HCT116 (cell line): ENCODE measurements around the gene PIKFYVE. TPM values are rescaled to one million over a fixed set of nuclear protein-coding genes. Genes with fewer than 3 reads are reported as not detected.

Source experiments
- ATAC-seq: fragments of 200-7000 bp; cut with Tn5 transposase; 2 replicates; pipeline ENCODE4 v1.9.1; 2020; ENCODE audit warnings: mild to moderate bottlenecking, moderate library complexity
- BruUV-seq: library from RNA; stranded (reverse); fragments of 400-500 nt; replicated peaks from 2 replicates; lab custom pipeline; 2021; lab: Mats Ljungman, UMichigan
- CTCF ChIA-PET: fragments of 300-600 bp; sonication (Branson Sonifier 250); formaldehyde crosslinking; loops from one replicate; lab custom pipeline; 2021; ENCODE audit warnings: antibody characterized with exemption; lab: Charles Lee
- POLR2A ChIA-PET: fragments of 300-600, 350-600 bp; sonication (Branson Sonifier 250); formaldehyde crosslinking; loops from one replicate; lab custom pipeline; 2021; ENCODE audit warnings: antibody characterized with exemption; lab: Charles Lee
- RAD21 ChIA-PET, 2 experiments: fragments of 300-600 bp; sonication (Branson Sonifier 250); formaldehyde crosslinking; loops; one replicate each; lab custom pipeline; 2023; ENCODE audit warnings: low total read pairs in 2 of 2; ENCODE audit not compliant: uncharacterized antibody in 2 of 2, unreplicated experiment in 2 of 2, low non-redundant PET in 1 of 2; lab: Charles Lee
- DNase-seq: peaks from one replicate; pipeline ENCODE4 v3.0.0-alpha.2; 2010; ENCODE audit warnings: low read depth, low spot score
- H2AFZ ChIP-seq: fragments of 200-600 bp; shearing (Covaris generic), sonication (generic); 2 replicates; pipeline ENCODE4 v1.6.1; 2017; ENCODE audit warnings: low read depth, mixed run types, mixed read lengths, antibody characterized with exemption, low read length; ENCODE audit not compliant: poor library complexity, severe bottlenecking
- H3K27ac ChIP-seq: 2 replicates; pipeline ENCODE4 v1.5.1; 2012; ENCODE audit warnings: low read depth, low read length
- H3K27me3 ChIP-seq: fragments of 200-600 bp; sonication (generic); 2 replicates; pipeline ENCODE4 v1.6.1; 2016; ENCODE audit warnings: mixed run types, low read length, mixed read lengths; ENCODE audit not compliant: insufficient read depth
- H3K36me3 ChIP-seq, 2 experiments: fragments of 200-500 bp in 1 of 2; fragments of 200-600 bp in 1 of 2; sonication (Bioruptor generic) in 1 of 2; sonication (generic) in 1 of 2; 2 replicates each; pipeline versions ENCODE4 v1.5.1 to v1.6.1; 2014 to 2016; ENCODE audit warnings: low read length in 2 of 2, inconsistent platforms in 1 of 2, mixed read lengths in 1 of 2, mixed run types in 1 of 2; ENCODE audit not compliant: insufficient read depth in 2 of 2, control insufficient read depth in 1 of 2
- H3K4me1 ChIP-seq, 2 experiments: fragments of 200-600 bp in 1 of 2; sonication (generic) in 1 of 2; 2 replicates each; pipeline versions ENCODE4 v1.5.1 to v1.6.1; 2012 to 2017; ENCODE audit warnings: low read length in 2 of 2, inconsistent platforms in 1 of 2, mild to moderate bottlenecking in 1 of 2, mixed read lengths in 1 of 2, mixed run types in 1 of 2, moderate library complexity in 1 of 2; ENCODE audit not compliant: insufficient read depth in 2 of 2, control insufficient read depth in 1 of 2
- H3K4me2 ChIP-seq: fragments of 200-600 bp; sonication (generic); 2 replicates; pipeline ENCODE4 v1.6.1; 2017; ENCODE audit warnings: mixed run types, low read length, mixed read lengths
- H3K4me3 ChIP-seq, 2 experiments: fragments of 200-600 bp in 1 of 2; sonication (generic) in 1 of 2; replicated peaks in 1 of 2; 2 replicates each; pipeline ENCODE4 v1.5.1; 2011 to 2016; ENCODE audit warnings: low read length in 2 of 2, control low read depth in 1 of 2, low read depth in 1 of 2, mild to moderate bottlenecking in 1 of 2, mixed read lengths in 1 of 2, mixed run types in 1 of 2
- H3K79me2 ChIP-seq: fragments of 200-600 bp; sonication (generic); 2 replicates; pipeline ENCODE4 v1.6.1; 2017; ENCODE audit warnings: mild to moderate bottlenecking, mixed run types, low read length, moderate library complexity, mixed read lengths; ENCODE audit not compliant: insufficient read depth
- H3K9ac ChIP-seq: fragments of 200-600 bp; sonication (generic); 2 replicates; pipeline ENCODE4 v1.6.1; 2016; ENCODE audit warnings: low read length, mixed read lengths
- H3K9me2 ChIP-seq: fragments of 200-600 bp; sonication (generic), shearing (Covaris generic); 2 replicates; pipeline ENCODE4 v1.6.1; 2017; ENCODE audit warnings: mixed run types, mild to moderate bottlenecking, moderate library complexity; ENCODE audit not compliant: insufficient read depth
- H3K9me3 ChIP-seq, 2 experiments: fragments of 200-500 bp in 1 of 2; fragments of 200-600 bp in 1 of 2; sonication (Bioruptor generic) in 1 of 2; sonication (generic) in 1 of 2; 2 replicates each; pipeline ENCODE4 v1.6.1; 2014 to 2017; ENCODE audit warnings: low read length in 2 of 2, mixed read lengths in 2 of 2, inconsistent platforms in 1 of 2, low read depth in 1 of 2, mild to moderate bottlenecking in 1 of 2, mixed run types in 1 of 2, moderate library complexity in 1 of 2; ENCODE audit not compliant: control insufficient read depth in 1 of 2, insufficient read depth in 1 of 2
- H4K20me1 ChIP-seq: fragments of 200-600 bp; sonication (generic), shearing (Covaris generic); 2 replicates; pipeline ENCODE4 v1.6.1; 2017; ENCODE audit warnings: mixed run types, mild to moderate bottlenecking, moderate library complexity; ENCODE audit not compliant: insufficient read depth
- ATF3 ChIP-seq: IDR thresholded peaks from 2 replicates; pipeline ENCODE4 v1.6.1; 2012
- CBX3 ChIP-seq: IDR thresholded peaks from 2 replicates; pipeline ENCODE4 v1.6.1; 2012; ENCODE audit warnings: low read depth
- CTCF ChIP-seq, 3 experiments: fragments of 200-600 bp in 1 of 3; sonication (generic) in 1 of 3; IDR thresholded peaks in 2 of 3; conservative IDR thresholded peaks in 1 of 3; 2 replicates each; pipeline ENCODE4 v1.5.1; 2012 to 2017; ENCODE audit warnings: low read depth in 2 of 3, low read length in 2 of 3, antibody characterized with exemption in 1 of 3, borderline replicate concordance in 1 of 3, control low read depth in 1 of 3, mild to moderate bottlenecking in 1 of 3, mixed read lengths in 1 of 3, mixed run types in 1 of 3, moderate library complexity in 1 of 3; ENCODE audit not compliant: insufficient read depth in 1 of 3
- EGR1 ChIP-seq: IDR thresholded peaks from 2 replicates; pipeline ENCODE4 v1.6.1; 2012; ENCODE audit warnings: low read depth
- ELF1 ChIP-seq: IDR thresholded peaks from 2 replicates; pipeline ENCODE4 v1.6.1; 2012; ENCODE audit warnings: low read depth, borderline replicate concordance
- EZH2phosphoT487 ChIP-seq: fragments of 200-600 bp; IDR thresholded peaks from 2 replicates; pipeline ENCODE4 v1.6.1; 2018; ENCODE audit warnings: antibody characterized with exemption, borderline replicate concordance
- FOSL1 ChIP-seq: IDR thresholded peaks from 2 replicates; pipeline ENCODE4 v1.6.1; 2012; ENCODE audit warnings: low read depth
- JUND ChIP-seq: IDR thresholded peaks from 2 replicates; pipeline ENCODE4 v1.6.1; 2012
- POLR2A ChIP-seq: IDR thresholded peaks from 2 replicates; pipeline ENCODE4 v1.7.0; 2011; ENCODE audit warnings: borderline replicate concordance; ENCODE audit not compliant: insufficient read depth, insufficient read length; ENCODE audit errors: extremely low read depth
- RAD21 ChIP-seq: IDR thresholded peaks from 2 replicates; pipeline ENCODE4 v1.6.1; 2012; ENCODE audit warnings: low read depth, mild to moderate bottlenecking
- REST ChIP-seq: IDR thresholded peaks from 2 replicates; pipeline ENCODE4 v1.6.1; 2012; ENCODE audit warnings: low read depth
- SIN3A ChIP-seq: IDR thresholded peaks from 2 replicates; pipeline ENCODE4 v1.6.1; 2012; ENCODE audit warnings: low read depth
- TCF7L2 ChIP-seq: IDR thresholded peaks from 2 replicates; pipeline ENCODE4 v1.7.0; 2011; ENCODE audit warnings: borderline replicate concordance, inconsistent platforms; ENCODE audit not compliant: insufficient read depth, insufficient read length; ENCODE audit errors: extremely low read depth
- YY1 ChIP-seq: IDR thresholded peaks from 2 replicates; pipeline ENCODE4 v1.6.1; 2011; ENCODE audit warnings: low read length, low read depth, moderate library complexity, mild to moderate bottlenecking; ENCODE audit not compliant: insufficient replicate concordance; ENCODE audit errors: extremely low read depth
- ZBTB33 ChIP-seq: IDR thresholded peaks from 2 replicates; pipeline ENCODE4 v1.6.1; 2011; ENCODE audit warnings: mild to moderate bottlenecking, low read length, moderate library complexity; ENCODE audit not compliant: insufficient replicate concordance; ENCODE audit errors: extremely low read depth
- ZNF274 ChIP-seq: fragments of 200-500 bp; sonication (Bioruptor generic); IDR thresholded peaks from 2 replicates; pipeline ENCODE4 v1.6.1; 2014; ENCODE audit warnings: mild to moderate bottlenecking, low read depth, low read length, inconsistent platforms
- intact Hi-C: fragments of 100-400 bp; cut with micrococcal nuclease; formaldehyde crosslinking; loops from 2 replicates; pipeline ENCODE4 v1.10.0; 2022
- total RNA-seq: library from RNA; stranded (reverse); gene quantifications from one replicate; pipeline ENCODE4 v1.2.1, GENCODE V29; 2021; ENCODE audit not compliant: unreplicated experiment

Gene PIKFYVE
- total RNA-seq, 1 experiment from 2014 or later: 21.8 TPM

GRCh38 chr2:208366215-208367127, 100.4 kb downstream of the PIKFYVE start:
- Histone ChIP-seq H3K4me2 (no peak overlapping the region), H4K20me1 (no peaks in the 10 kb centered on the region), H3K36me3 (no peaks in the 10 kb centered on the region), H3K4me1 (0 out of 4 replicates have a peak, but pooled peaks cover 0 to 3% of the 10 kb centered on the region in 2 experiments), H3K27me3 (no peaks in the 10 kb centered on the region), H3K27ac (no peak overlapping the region), H3K9ac (no peak overlapping the region), H3K9me2 (no peaks in the 10 kb centered on the region), H3K79me2 (no peaks in the 10 kb centered on the region), H2AFZ (no peak overlapping the region), H3K9me3 (no peaks in the 10 kb centered on the region), H3K4me3 (no peak overlapping the region)
- RAD21 ChIA-PET: no interaction called here
- CTCF ChIA-PET: interaction anchor here (1.0 kb wide), 1 partner anchor 9 kb away, joined by 4 read pairs; no protein-coding TSS in a partner anchor
- no peak for DNase-seq
- intact Hi-C loops: no loop called here
- POLR2A ChIA-PET: no interaction called here
- no peak for ATAC-seq
- no TSS peak for BruUV-seq
- TF ChIP-seq YY1: no peak
- no peak for TF ChIP-seq REST
- no peak for TF ChIP-seq EZH2phosphoT487
- no peak for TF ChIP-seq ELF1
- no peak for TF ChIP-seq RAD21
- no peak for TF ChIP-seq FOSL1
- no peak for TF ChIP-seq EGR1
- no peak for TF ChIP-seq CTCF (IDR thresholded peaks at IDR 0.05 in 2 of 3, conservative IDR thresholded peaks at IDR 0.05 in 1 of 3; ENCODE audit: borderline replicate concordance in 1 of 3, insufficient read depth in 1 of 3, low read depth in 2 of 3, low read length in 2 of 3)
- TF ChIP-seq ZBTB33: no peak
- TF ChIP-seq ZNF274: no peak
- TF ChIP-seq ATF3: no peak
- TF ChIP-seq JUND: no peak
- TF ChIP-seq SIN3A: no peak
- TF ChIP-seq CBX3: no peak
- TF ChIP-seq POLR2A: no peak
- TF ChIP-seq TCF7L2: no peak
